Astrocyte (in vitro differentiated cells and primary cell): ENCODE measurements around the gene CPA1. TPM values are rescaled to one million over a fixed set of nuclear protein-coding genes. Genes with fewer than 3 reads are reported as not detected.

Source experiments
- DNase-seq: peaks from one replicate; pipeline ENCODE4 v3.0.0-alpha.2; 2010; ENCODE audit warnings: low read depth
- FAIRE-seq: peaks from 2 replicates; lab custom pipeline; 2011; peaks lifted over from hg19 to GRCh38; lab: Jason Lieb, UNC
- H2AFZ ChIP-seq: 2 replicates; pipeline ENCODE4 v1.6.0; 2012; ENCODE audit warnings: low read depth, low read length, inconsistent platforms
- H3K27ac ChIP-seq: 2 replicates; pipeline ENCODE4 v1.5.1; 2011; ENCODE audit warnings: low read depth, low read length, inconsistent platforms
- H3K27me3 ChIP-seq: 2 replicates; pipeline ENCODE4 v1.6.0; 2011; ENCODE audit warnings: low read length, inconsistent platforms; ENCODE audit not compliant: insufficient read depth
- H3K36me3 ChIP-seq: 2 replicates; pipeline ENCODE4 v1.5.1; 2011; ENCODE audit warnings: low read length, inconsistent platforms; ENCODE audit not compliant: insufficient read depth
- H3K4me1 ChIP-seq: 2 replicates; pipeline ENCODE4 v1.5.1; 2011; ENCODE audit warnings: low read length, inconsistent platforms; ENCODE audit not compliant: insufficient read depth
- H3K4me2 ChIP-seq: 2 replicates; pipeline ENCODE4 v1.6.0; 2012; ENCODE audit warnings: low read length, inconsistent platforms
- H3K4me3 ChIP-seq: 2 replicates; pipeline ENCODE4 v1.5.1; 2011; ENCODE audit warnings: low read depth, mild to moderate bottlenecking, low read length, inconsistent platforms; ENCODE audit not compliant: insufficient read depth
- H3K79me2 ChIP-seq: 2 replicates; pipeline ENCODE4 v1.6.0; 2012; ENCODE audit warnings: mild to moderate bottlenecking, low read length, inconsistent platforms; ENCODE audit not compliant: insufficient read depth
- H3K9ac ChIP-seq: 2 replicates; pipeline ENCODE4 v1.6.0; 2012; ENCODE audit warnings: mild to moderate bottlenecking, low read length, inconsistent platforms
- H3K9me3 ChIP-seq: 2 replicates; pipeline ENCODE4 v1.5.1; 2012; ENCODE audit warnings: low read depth, mild to moderate bottlenecking, low read length, inconsistent platforms; ENCODE audit not compliant: insufficient read depth
- H4K20me1 ChIP-seq: 2 replicates; pipeline ENCODE4 v1.6.0; 2012; ENCODE audit warnings: low read length, inconsistent platforms; ENCODE audit not compliant: insufficient read depth
- H3K27ac Mint-ChIP-seq: one replicate; pipeline ENCODE4 v1.8.0; 2021; ENCODE audit warnings: mild to moderate bottlenecking, mixed read lengths; ENCODE audit not compliant: unreplicated experiment
- H3K27me3 Mint-ChIP-seq: one replicate; pipeline ENCODE4 v1.8.0; 2021; ENCODE audit warnings: low read depth, mixed read lengths; ENCODE audit not compliant: unreplicated experiment
- H3K36me3 Mint-ChIP-seq: one replicate; pipeline ENCODE4 v1.8.0; 2021; ENCODE audit warnings: low read depth, mixed read lengths; ENCODE audit not compliant: unreplicated experiment
- H3K4me1 Mint-ChIP-seq: one replicate; pipeline ENCODE4 v1.8.0; 2021; ENCODE audit warnings: low read depth, mixed read lengths; ENCODE audit not compliant: unreplicated experiment
- H3K4me3 Mint-ChIP-seq: one replicate; pipeline ENCODE4 v1.8.0; 2021; ENCODE audit warnings: mild to moderate bottlenecking, moderate library complexity, mixed read lengths; ENCODE audit not compliant: unreplicated experiment
- H3K9me3 Mint-ChIP-seq: one replicate; pipeline ENCODE4 v1.8.0; 2021; ENCODE audit warnings: mild to moderate bottlenecking, mixed read lengths; ENCODE audit not compliant: unreplicated experiment
- EZH2 ChIP-seq: IDR thresholded peaks from 2 replicates; pipeline ENCODE4 v1.6.1; 2012; ENCODE audit warnings: mild to moderate bottlenecking, low read length, inconsistent platforms; ENCODE audit not compliant: insufficient read depth
- total RNA-seq: library from RNA; stranded (reverse); gene quantifications from 2 replicates; pipeline ENCODE4 v1.2.1, GENCODE V29; 2021
- TF ChIP-seq, protein P1 (sequence below): IDR thresholded peaks from 2 replicates; pipeline ENCODE4 v1.5.1; 2011; ENCODE audit warnings: low read depth, mild to moderate bottlenecking, inconsistent platforms, low read length, moderate library complexity; ENCODE audit not compliant: insufficient read depth

The CPA1 gene
- total RNA-seq, 1 donor from 2014 or later, result not detected

DNA sequence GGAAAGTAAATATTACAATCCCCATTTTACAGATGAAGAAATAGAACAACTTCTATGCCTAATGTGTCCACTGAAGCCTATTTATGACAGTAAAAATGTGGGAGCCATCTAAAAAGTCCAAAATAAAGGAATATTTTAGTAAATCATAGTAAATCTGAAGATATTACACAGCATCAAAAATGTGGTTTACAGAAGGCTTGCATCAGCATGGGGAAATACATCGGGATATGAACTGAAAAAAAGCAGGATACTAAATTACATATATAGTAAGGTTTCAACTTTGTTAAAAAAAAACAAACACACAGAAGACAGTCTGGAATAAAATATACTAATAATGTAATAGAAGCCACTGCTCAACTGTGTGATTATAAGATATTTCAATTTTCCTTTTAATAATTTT lies 20.8 kb downstream of the CPA1 start:
- H3K4me3 Mint-ChIP-seq, result no peak overlapping the region
- Histone ChIP-seq H3K9ac (no peak overlapping the region), H2AFZ (no peak overlapping the region), H3K27ac (no peak overlapping the region), H4K20me1 (no peaks in the 10 kb centered on the region), H3K79me2 (no peaks in the 10 kb centered on the region), H3K27me3 (no peaks in the 10 kb centered on the region), H3K36me3 (no peaks in the 10 kb centered on the region), H3K4me3 (no peak overlapping the region), H3K4me1 (no peaks in the 10 kb centered on the region), H3K4me2 (no peak overlapping the region), H3K9me3 (no peaks in the 10 kb centered on the region)
- FAIRE-seq (no peak), DNase-seq (no peak)
- TF ChIP-seq, protein P1, sequence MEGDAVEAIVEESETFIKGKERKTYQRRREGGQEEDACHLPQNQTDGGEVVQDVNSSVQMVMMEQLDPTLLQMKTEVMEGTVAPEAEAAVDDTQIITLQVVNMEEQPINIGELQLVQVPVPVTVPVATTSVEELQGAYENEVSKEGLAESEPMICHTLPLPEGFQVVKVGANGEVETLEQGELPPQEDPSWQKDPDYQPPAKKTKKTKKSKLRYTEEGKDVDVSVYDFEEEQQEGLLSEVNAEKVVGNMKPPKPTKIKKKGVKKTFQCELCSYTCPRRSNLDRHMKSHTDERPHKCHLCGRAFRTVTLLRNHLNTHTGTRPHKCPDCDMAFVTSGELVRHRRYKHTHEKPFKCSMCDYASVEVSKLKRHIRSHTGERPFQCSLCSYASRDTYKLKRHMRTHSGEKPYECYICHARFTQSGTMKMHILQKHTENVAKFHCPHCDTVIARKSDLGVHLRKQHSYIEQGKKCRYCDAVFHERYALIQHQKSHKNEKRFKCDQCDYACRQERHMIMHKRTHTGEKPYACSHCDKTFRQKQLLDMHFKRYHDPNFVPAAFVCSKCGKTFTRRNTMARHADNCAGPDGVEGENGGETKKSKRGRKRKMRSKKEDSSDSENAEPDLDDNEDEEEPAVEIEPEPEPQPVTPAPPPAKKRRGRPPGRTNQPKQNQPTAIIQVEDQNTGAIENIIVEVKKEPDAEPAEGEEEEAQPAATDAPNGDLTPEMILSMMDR, result no peak
- TF ChIP-seq EZH2, result no peak
- H3K27me3 Mint-ChIP-seq, result no peaks in the 10 kb centered on the region
- no peaks in the 10 kb centered on the region for H3K4me1 Mint-ChIP-seq
- no peak overlapping the region for H3K27ac Mint-ChIP-seq
- peaks cover 14% of the 10 kb centered on the region for H3K36me3 Mint-ChIP-seq
- H3K9me3 Mint-ChIP-seq, result no peaks in the 10 kb centered on the region

DNA sequence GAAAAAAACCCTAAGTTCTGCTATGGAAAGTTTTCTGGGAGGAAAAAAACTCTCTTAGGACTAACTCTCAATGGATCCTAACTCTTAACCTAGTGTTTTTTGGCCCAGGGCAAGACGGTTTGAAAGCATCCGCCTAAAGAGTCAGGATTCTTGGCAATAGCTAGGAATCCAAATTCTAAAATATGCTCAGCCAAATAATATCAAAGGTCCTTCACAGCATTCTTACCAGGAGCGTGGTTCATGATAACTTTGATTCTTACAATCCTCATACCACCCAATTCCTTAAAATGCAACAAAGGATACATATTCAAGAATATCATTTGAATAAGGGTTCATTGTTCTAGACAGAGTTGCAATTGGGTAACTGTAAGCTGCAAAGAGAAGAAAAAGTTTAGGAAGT lies 21.3 kb downstream of the CPA1 start:
- Mint-ChIP-seq H3K27me3 (no peaks in the 10 kb centered on the region), H3K9me3 (no peaks in the 10 kb centered on the region), H3K4me3 (no peak overlapping the region), H3K4me1 (no peaks in the 10 kb centered on the region), H3K27ac (no peak overlapping the region), H3K36me3 (peaks cover 14% of the 10 kb centered on the region)
- Histone ChIP-seq H3K4me3 (no peak overlapping the region), H3K79me2 (no peaks in the 10 kb centered on the region), H3K9ac (no peak overlapping the region), H3K4me1 (no peaks in the 10 kb centered on the region), H3K36me3 (no peaks in the 10 kb centered on the region), H2AFZ (no peak overlapping the region), H3K27me3 (no peaks in the 10 kb centered on the region), H3K4me2 (no peak overlapping the region), H4K20me1 (no peaks in the 10 kb centered on the region), H3K27ac (no peak overlapping the region), H3K9me3 (no peaks in the 10 kb centered on the region)
- FAIRE-seq, result no peak
- no peak for TF ChIP-seq EZH2
- TF ChIP-seq, protein P1, result no peak
- DNase-seq, result no peak

DNA sequence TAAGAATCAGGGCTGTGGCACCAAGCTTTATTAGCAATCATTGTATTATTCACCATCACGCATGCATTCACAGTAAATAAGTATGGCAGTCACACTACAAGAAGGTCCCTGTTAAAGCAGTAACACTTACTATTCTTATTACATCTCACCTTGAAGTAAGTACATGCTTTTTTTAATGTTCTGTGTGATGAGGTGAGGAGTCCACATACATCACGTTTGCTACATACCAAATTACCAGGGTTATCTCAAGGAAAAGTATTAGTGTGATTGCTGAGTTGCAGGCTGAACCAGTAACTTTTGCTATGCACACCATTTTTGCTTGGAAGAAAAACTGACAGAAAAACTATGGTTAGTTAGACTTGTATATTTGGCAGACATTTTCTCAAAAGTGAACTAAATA lies 24.7 kb downstream of the CPA1 start:
- H3K4me3 Mint-ChIP-seq, result no peak overlapping the region
- no peaks in the 10 kb centered on the region for H3K27me3 Mint-ChIP-seq
- no peaks in the 10 kb centered on the region for H3K4me1 ChIP-seq
- peaks cover 11% of the 10 kb centered on the region for H3K36me3 Mint-ChIP-seq
- H3K4me2 ChIP-seq, result no peak overlapping the region
- H3K9me3 Mint-ChIP-seq, result no peaks in the 10 kb centered on the region
- no peaks in the 10 kb centered on the region for H3K27me3 ChIP-seq
- no peaks in the 10 kb centered on the region for H3K36me3 ChIP-seq
- no peak overlapping the region for H3K27ac Mint-ChIP-seq
- H3K79me2 ChIP-seq, result no peaks in the 10 kb centered on the region
- H2AFZ ChIP-seq, result no peak overlapping the region
- FAIRE-seq (no peak), DNase-seq (no peak)
- H4K20me1 ChIP-seq, result no peaks in the 10 kb centered on the region
- no peak overlapping the region for H3K4me3 ChIP-seq
- H3K27ac ChIP-seq, result no peak overlapping the region
- H3K9me3 ChIP-seq, result no peaks in the 10 kb centered on the region
- TF ChIP-seq EZH2, result no peak
- TF ChIP-seq, protein P1, result no peak
- no peak overlapping the region for H3K9ac ChIP-seq
- H3K4me1 Mint-ChIP-seq, result peaks cover 12% of the 10 kb centered on the region
